Inflammatory macrophage treated with lipopolysaccharide for 1 hour (primary cell): ENCODE data around the gene DPYSL5.

Source experiments
- DNase-seq, 2 donors: peaks; one replicate each; pipeline ENCODE4 v3.0.0-alpha.2; 2020 to 2022

DPYSL5 gene

GRCh38 chr2:26846334-26847306 lies 1.3 kb upstream of the DPYSL5 start:
- peak; percentile 54 to 82 for DNase-seq

- DNase-seq = no peak
Measured at GRCh38 chr2:26847307-26847654, 651 bp upstream of the DPYSL5 start.

GRCh38 chr2:26848336-26849055 lies 564 bp downstream of the DPYSL5 start:
- DNase-seq = no peak

- DNase-seq = no peak
Measured at GRCh38 chr2:26849056-26849999, 1.4 kb downstream of the DPYSL5 start.

GRCh38 chr2:26850000-26850431 lies 2.1 kb downstream of the DPYSL5 start:
- DNase-seq = no peak

- DNase-seq = no peak
Measured at GRCh38 chr2:26850505-26850904, 2.6 kb downstream of the DPYSL5 start.

GRCh38 chr2:26852405-26853306 lies 4.7 kb downstream of the DPYSL5 start:
- no peak for DNase-seq

- DNase-seq = no peak
Measured at GRCh38 chr2:26853751-26854150, 5.8 kb downstream of the DPYSL5 start.

- DNase-seq = no peak
Measured at GRCh38 chr2:26854283-26854827, 6.4 kb downstream of the DPYSL5 start.

GRCh38 chr2:26855466-26855865 lies 7.5 kb downstream of the DPYSL5 start:
- no peak for DNase-seq

- DNase-seq = no peak
Measured at GRCh38 chr2:26859622-26860021, 11.7 kb downstream of the DPYSL5 start.

- no peak for DNase-seq
Measured at GRCh38 chr2:26860211-26860850, 12.4 kb downstream of the DPYSL5 start.

- no peak for DNase-seq
Measured at GRCh38 chr2:26861610-26862224, 13.8 kb downstream of the DPYSL5 start.

GRCh38 chr2:26864226-26864625 lies 16.3 kb downstream of the DPYSL5 start:
- no peak for DNase-seq

GRCh38 chr2:26864646-26865045 lies 16.7 kb downstream of the DPYSL5 start:
- DNase-seq = no peak

GRCh38 chr2:26870585-26871095 lies 22.7 kb downstream of the DPYSL5 start:
- no peak for DNase-seq

GRCh38 chr2:26873286-26873983 lies 25.5 kb downstream of the DPYSL5 start:
- DNase-seq = no peak

GRCh38 chr2:26874514-26874913 lies 26.6 kb downstream of the DPYSL5 start:
- DNase-seq = no peak

- peak; percentile 61 to 79 for DNase-seq
Measured at GRCh38 chr2:26875065-26875634, 27.2 kb downstream of the DPYSL5 start.
